MM.1S (cell line): ENCODE measurements around the gene PPP1R3G.
"Not testable (repeated sequence)": the region's sequence is repeated elsewhere in the genome, so short reads cannot be mapped to it uniquely, and the experiment has no call there.

Experiments used
- DNase-seq: peaks from one replicate; pipeline ENCODE4 v3.0.0-alpha.2; 2015
- H2AFZ ChIP-seq: fragments of 300-600 bp; sonication (generic); 2 replicates; pipeline ENCODE4 v1.6.0; 2016; ENCODE audit warnings: antibody characterized with exemption, low read length
- H3F3A ChIP-seq: fragments of 300-600 bp; sonication (generic); 2 replicates; pipeline ENCODE4 v1.6.1; 2016; ENCODE audit warnings: mild to moderate bottlenecking, antibody characterized with exemption, low read length, moderate library complexity, mixed read lengths; ENCODE audit not compliant: insufficient read depth
- H3K27ac ChIP-seq: fragments of 300-600 bp; sonication (generic); 2 replicates; pipeline ENCODE4 v1.5.1; 2016; ENCODE audit warnings: mild to moderate bottlenecking, low read length
- H3K27me3 ChIP-seq: fragments of 300-600 bp; sonication (generic); replicated peaks from 2 replicates; pipeline ENCODE4 v1.6.0; 2016; ENCODE audit warnings: low read length; ENCODE audit not compliant: insufficient read depth
- H3K36me3 ChIP-seq: fragments of 300-600 bp; sonication (generic); replicated peaks from 2 replicates; pipeline ENCODE4 v1.6.1; 2016; ENCODE audit warnings: mild to moderate bottlenecking, low read length, mixed read lengths; ENCODE audit not compliant: insufficient read depth
- H3K4me1 ChIP-seq: fragments of 300-600 bp; sonication (generic); 2 replicates; pipeline ENCODE4 v1.6.1; 2016; ENCODE audit warnings: low read length, mixed read lengths
- H3K4me2 ChIP-seq: fragments of 300-600 bp; sonication (generic); 2 replicates; pipeline ENCODE4 v1.6.0; 2016; ENCODE audit warnings: low read depth, low read length
- H3K4me3 ChIP-seq: fragments of 300-600 bp; sonication (generic); 2 replicates; pipeline ENCODE4 v1.5.1; 2016; ENCODE audit warnings: low read length, mixed read lengths
- H3K79me2 ChIP-seq: fragments of 300-600 bp; sonication (generic); 2 replicates; pipeline ENCODE4 v1.6.1; 2016; ENCODE audit warnings: mixed run types, low read length, mixed read lengths
- H3K9ac ChIP-seq: fragments of 300-600 bp; sonication (generic); 2 replicates; pipeline ENCODE4 v1.6.1; 2016; ENCODE audit warnings: low read length, mixed read lengths
- H3K9me2 ChIP-seq: fragments of 300-600 bp; sonication (generic); replicated peaks from 2 replicates; pipeline ENCODE4 v1.6.1; 2016; ENCODE audit warnings: mild to moderate bottlenecking, low read length, mixed read lengths; ENCODE audit not compliant: insufficient read depth
- H3K9me3 ChIP-seq: fragments of 300-600 bp; sonication (generic); replicated peaks from 2 replicates; pipeline ENCODE4 v1.6.1; 2016; ENCODE audit warnings: mild to moderate bottlenecking, low read length, mixed read lengths; ENCODE audit not compliant: insufficient read depth
- H4K20me1 ChIP-seq: fragments of 300-600 bp; sonication (generic); 2 replicates; pipeline ENCODE4 v1.6.1; 2016; ENCODE audit warnings: mild to moderate bottlenecking, low read length, moderate library complexity, mixed read lengths; ENCODE audit not compliant: insufficient read depth
- CTCF ChIP-seq: fragments of 300-600 bp; sonication (generic); IDR thresholded peaks from 2 replicates; pipeline ENCODE4 v1.5.1; 2016; ENCODE audit warnings: antibody characterized with exemption, low read length, mixed read lengths
- EZH2 ChIP-seq: fragments of 300-600 bp; sonication (generic); optimal IDR thresholded peaks from 2 replicates; pipeline ENCODE3; 2017; ENCODE audit warnings: low read depth, mild to moderate bottlenecking, antibody characterized with exemption, low read length, mixed read lengths
- EZH2phosphoT487 ChIP-seq: fragments of 300-600 bp; sonication (generic); IDR thresholded peaks from 2 replicates; pipeline ENCODE4 v1.6.1; 2018; ENCODE audit warnings: antibody characterized with exemption, low read length

Gene PPP1R3G

GRCh38 chr6:5055118-5055517 lies 30.0 kb upstream of the PPP1R3G start:
- H3K9me2 ChIP-seq, result no peaks in the 10 kb centered on the region
- no peak overlapping the region for H3K27ac ChIP-seq
- H3K79me2 ChIP-seq, result no peaks in the 10 kb centered on the region
- H3K4me3 ChIP-seq, result no peak overlapping the region
- TF ChIP-seq EZH2phosphoT487 (no peak), CTCF (no peak), EZH2 (no peak)
- peaks cover 51% of the 10 kb centered on the region for H3K4me1 ChIP-seq
- no peak overlapping the region for H2AFZ ChIP-seq
- H3K27me3 ChIP-seq, result no peaks in the 10 kb centered on the region
- H3K9ac ChIP-seq, result no peak overlapping the region
- peaks cover 28% of the 10 kb centered on the region for H3F3A ChIP-seq
- H3K36me3 ChIP-seq, result no peaks in the 10 kb centered on the region
- DNase-seq, result no peak
- H3K9me3 ChIP-seq, result no peaks in the 10 kb centered on the region
- H4K20me1 ChIP-seq, result no peaks in the 10 kb centered on the region
- H3K4me2 ChIP-seq, result no peak overlapping the region

- Histone ChIP-seq H2AFZ (no peak overlapping the region), H3K27me3 (no peaks in the 10 kb centered on the region), H3K9me2 (no peaks in the 10 kb centered on the region), H4K20me1 (no peaks in the 10 kb centered on the region), H3K9me3 (no peaks in the 10 kb centered on the region), H3K36me3 (no peaks in the 10 kb centered on the region), H3K9ac (no peak overlapping the region), H3K4me2 (no peak overlapping the region), H3K79me2 (no peaks in the 10 kb centered on the region), H3K27ac (no peak overlapping the region), H3K4me1 (peaks cover 38% of the 10 kb centered on the region), H3F3A (peaks cover 19% of the 10 kb centered on the region), H3K4me3 (no peak overlapping the region)
- peak; percentile 5 for DNase-seq
- TF ChIP-seq CTCF (no peak), EZH2 (no peak), EZH2phosphoT487 (no peak)
Observed at GRCh38 chr6:5058254-5058653, 26.9 kb upstream of the PPP1R3G start.

- Histone ChIP-seq H3K27ac (peak overlapping the region; percentile 59; the same call in 1 of the 2 replicates), H3K27me3 (no peaks in the 10 kb centered on the region), H3K4me3 (no peak overlapping the region), H2AFZ (no peak overlapping the region), H3K36me3 (no peaks in the 10 kb centered on the region), H3K79me2 (no peaks in the 10 kb centered on the region), H3K4me1 (peaks cover 29% of the 10 kb centered on the region), H3K9me2 (no peaks in the 10 kb centered on the region), H3F3A (peaks cover 14% of the 10 kb centered on the region), H3K9me3 (no peaks in the 10 kb centered on the region), H3K9ac (no peak overlapping the region), H3K4me2 (peak overlapping the region; percentile 40; the same call in 1 of the 2 replicates), H4K20me1 (no peaks in the 10 kb centered on the region)
- TF ChIP-seq EZH2, result no peak
- no peak for TF ChIP-seq EZH2phosphoT487
- no peak for TF ChIP-seq CTCF
- DNase-seq, result no peak
Observed at GRCh38 chr6:5059036-5059896, 25.9 kb upstream of the PPP1R3G start.

- H3K27ac ChIP-seq, result peak overlapping the region; percentile 59; the same call in 1 of the 2 replicates
- not testable (repeated sequence) for H4K20me1 ChIP-seq
Observed at GRCh38 chr6:5060439-5060838, 24.7 kb upstream of the PPP1R3G start.

More at GRCh38 chr6:5060439-5060838, 24.7 kb upstream of the PPP1R3G start:
- not testable (repeated sequence) for H3K4me3 ChIP-seq, H3K9ac ChIP-seq, H3K79me2 ChIP-seq, H3K36me3 ChIP-seq, H3K27me3 ChIP-seq, H3K9me2 ChIP-seq, H3K9me3 ChIP-seq
- Histone ChIP-seq H3K4me2 (peak overlapping the region; percentile 40; the same call in 1 of the 2 replicates), H3K4me1 (peaks cover 23% of the 10 kb centered on the region), H2AFZ (peak overlapping the region; percentile 14; the same call in 1 of the 2 replicates), H3F3A (peaks cover 14% of the 10 kb centered on the region)
- DNase-seq, result peak; percentile 54
